K562 (cell line): Measurements from ENCODE around the gene SYK. TPM values are rescaled to one million over a fixed set of nuclear protein-coding genes. Genes with fewer than 3 reads are reported as not detected.

ENCODE experiments used
- ATAC-seq: fragments of 200-7000 bp; cut with Tn5 transposase; 3 replicates; pipeline ENCODE4 v1.9.1; 2020; ENCODE audit warnings: moderate library complexity
- BruUV-seq: library from RNA; stranded (reverse); fragments of 400-500 nt; replicated peaks from 2 replicates; lab custom pipeline; 2021; lab: Mats Ljungman, UMichigan
- CTCF ChIA-PET: fragments of 300-600 bp; formaldehyde crosslinking; extraction: SDS; loops from one replicate; lab custom pipeline; 2021; ENCODE audit warnings: low intra/inter-chr PET ratio; lab: Yijun Ruan, JAX
- POLR2A ChIA-PET: fragments of 300-600, 350-650 bp; sonication (Branson Sonifier 250); formaldehyde crosslinking; extraction: SDS; loops from one replicate; lab custom pipeline; 2021; ENCODE audit warnings: antibody characterized with exemption, inconsistent platforms; lab: Yijun Ruan, JAX
- DNase-seq, 4 experiments: peaks; one replicate each; pipeline versions ENCODE4 v3.0.0 to v3.0.0-alpha.2; 2011 to 2018; ENCODE audit warnings: low spot score in 3 of 4, mixed read lengths in 3 of 4; ENCODE audit errors: extremely low read depth in 1 of 4
- FAIRE-seq: peaks from 2 replicates; lab custom pipeline; 2011; peaks lifted over from hg19 to GRCh38; lab: Jason Lieb, UNC
- H2AFZ ChIP-seq: 2 replicates; pipeline ENCODE4 v1.6.0; 2011; ENCODE audit warnings: low read depth, low read length, control low read depth, inconsistent platforms
- H3K27ac ChIP-seq: fragments of 200-600 bp; 3 replicates; pipeline ENCODE4 v1.8.0; 2011; ENCODE audit warnings: low read depth, mild to moderate bottlenecking, control low read depth, inconsistent platforms, low read length, moderate library complexity, mixed read lengths; ENCODE audit errors: extremely low read depth
- H3K27me3 ChIP-seq, 2 experiments: fragments of 300-600 bp in 1 of 2; 2 replicates in 1 of 2; 3 replicates in 1 of 2; pipeline versions ENCODE4 v1.6.0 to v1.8.0; 2011; ENCODE audit warnings: inconsistent platforms in 2 of 2, low read length in 2 of 2, mild to moderate bottlenecking in 1 of 2, mixed read lengths in 1 of 2, moderate library complexity in 1 of 2; ENCODE audit not compliant: control insufficient read depth in 2 of 2, insufficient read depth in 2 of 2
- H3K36me3 ChIP-seq: fragments of 300-600 bp; 3 replicates; pipeline ENCODE4 v1.8.0; 2011; ENCODE audit warnings: mild to moderate bottlenecking, low read length, inconsistent platforms; ENCODE audit not compliant: control insufficient read depth, insufficient read depth
- H3K4me1 ChIP-seq, 2 experiments: fragments of 200-600 bp in 1 of 2; replicated peaks in 1 of 2; 2 replicates in 1 of 2; 3 replicates in 1 of 2; pipeline versions ENCODE4 v1.5.1 to v1.8.0; 2011; ENCODE audit warnings: inconsistent platforms in 2 of 2, low read length in 2 of 2, mild to moderate bottlenecking in 1 of 2, mixed read lengths in 1 of 2, moderate library complexity in 1 of 2; ENCODE audit not compliant: control insufficient read depth in 2 of 2, insufficient read depth in 2 of 2
- H3K4me2 ChIP-seq: 2 replicates; pipeline ENCODE4 v1.6.1; 2011; ENCODE audit warnings: low read length, control low read depth, inconsistent platforms, mixed read lengths; ENCODE audit not compliant: insufficient read depth
- H3K4me3 ChIP-seq: fragments of 200-600 bp; sonication (generic), shearing (Covaris generic); 2 replicates; pipeline ENCODE4 v1.5.1; 2016; ENCODE audit warnings: control low read depth, inconsistent platforms
- H3K79me2 ChIP-seq: fragments of 200-600 bp; 3 replicates; pipeline ENCODE4 v1.8.0; 2011; ENCODE audit warnings: low read length, inconsistent platforms; ENCODE audit not compliant: control insufficient read depth, insufficient read depth
- H3K9ac ChIP-seq, 2 experiments: 2 replicates each; pipeline versions ENCODE4 v1.6.0 to v1.6.1; 2011; ENCODE audit warnings: low read depth in 2 of 2, low read length in 2 of 2, control low read depth in 1 of 2, inconsistent platforms in 1 of 2, mild to moderate bottlenecking in 1 of 2, mixed read lengths in 1 of 2; ENCODE audit not compliant: insufficient read depth in 1 of 2
- H3K9me1 ChIP-seq: one replicate; pipeline ENCODE4 v1.6.0; 2011; ENCODE audit warnings: inconsistent platforms, mild to moderate bottlenecking, low read length, moderate library complexity; ENCODE audit not compliant: control insufficient read depth, insufficient read depth
- H3K9me3 ChIP-seq: replicated peaks from 2 replicates; pipeline ENCODE4 v1.5.1; 2011; ENCODE audit warnings: low read depth, low read length, inconsistent platforms; ENCODE audit not compliant: control insufficient read depth, insufficient read depth
- H4K20me1 ChIP-seq: replicated peaks from 2 replicates; pipeline ENCODE4 v1.6.1; 2011; ENCODE audit warnings: low read length, inconsistent platforms, mixed read lengths; ENCODE audit not compliant: control insufficient read depth, insufficient read depth
- CHD1 ChIP-seq: fragments of 200-600 bp; sonication (generic); IDR thresholded peaks from one replicate; pipeline ENCODE4 v1.6.1; 2012; ENCODE audit warnings: mild to moderate bottlenecking, moderate library complexity, low read length, inconsistent platforms
- KLF1 ChIP-seq: fragments of 450-650 bp; IDR thresholded peaks from 2 replicates; pipeline ENCODE4 v1.6.1; 2016; ENCODE audit warnings: missing genetic modification characterization, missing compliant biosample characterization
- MAZ ChIP-seq, 2 experiments: fragments of 450-650 bp in 1 of 2; sonication (generic) in 1 of 2; formaldehyde crosslinking; IDR thresholded peaks in 1 of 2; conservative IDR thresholded peaks in 1 of 2; 2 replicates each; pipeline versions ENCODE4 v1.4.0 to v1.5.0; 2020; ENCODE audit warnings: mild to moderate bottlenecking in 1 of 2, missing genetic modification reagents in 1 of 2
- MCM3 ChIP-seq: fragments of 450-650 bp; IDR thresholded peaks from 2 replicates; pipeline ENCODE4 v1.6.1; 2016
- PHF8 ChIP-seq: fragments of 200-600 bp; sonication (generic); IDR thresholded peaks from 2 replicates; pipeline ENCODE4 v1.6.1; 2012; ENCODE audit warnings: mixed run types, mild to moderate bottlenecking, inconsistent platforms, low read length, moderate library complexity, borderline replicate concordance
- RCOR1 ChIP-seq, 2 experiments: IDR thresholded peaks; 2 replicates each; pipeline ENCODE4 v1.6.1; 2012; ENCODE audit warnings: low read depth in 2 of 2, low read length in 2 of 2, borderline replicate concordance in 1 of 2, improper control_type of control experiment in 1 of 2
- SRF ChIP-seq, 2 experiments: fragments of 250-450, 450-650 bp in 1 of 2; sonication (Bioruptor Pico) in 1 of 2; sonication (generic) in 1 of 2; formaldehyde crosslinking; IDR thresholded peaks; 2 replicates each; pipeline versions ENCODE4 v1.5.0 to v1.5.1; 2020 to 2022; ENCODE audit warnings: mild to moderate bottlenecking in 1 of 2, missing genetic modification reagents in 1 of 2
- VEZF1 ChIP-seq: fragments of 200-800 bp; sonication (Bioruptor generic); IDR thresholded peaks from 2 replicates; pipeline ENCODE4 v1.6.1; 2017; ENCODE audit warnings: missing genetic modification characterization, missing compliant biosample characterization
- ZFP36 ChIP-seq: fragments of 150-350 bp; IDR thresholded peaks from 2 replicates; pipeline ENCODE4 v1.6.1; 2018; ENCODE audit warnings: low read length, low read depth; ENCODE audit not compliant: partially characterized antibody
- ZNF408 ChIP-seq: fragments of 250-450 bp; sonication (Bioruptor Pico); IDR thresholded peaks from 2 replicates; pipeline ENCODE4 v1.4.0; 2020; ENCODE audit warnings: low read depth, mild to moderate bottlenecking, moderate library complexity
- ZNF41 ChIP-seq: fragments of 250-450 bp; sonication (Bioruptor Pico); conservative IDR thresholded peaks from 2 replicates; pipeline ENCODE4 v1.4.0; 2020; ENCODE audit warnings: mild to moderate bottlenecking
- whole genome bisulfite sequencing: fragments of 100-300 bp; shearing (Covaris generic); methylation state at CpG from one replicate; pipeline ENCODE4 v1.1.6; 2016; ENCODE audit warnings: low coverage, mixed read lengths; ENCODE audit not compliant: insufficient coverage; ENCODE audit errors: missing lambda C conversion rate; 5-methylcytosine and 5-hydroxymethylcytosine counted together
- in situ Hi-C: fragments of 300-500 bp; cut with MboI; formaldehyde crosslinking; loops from 4 replicates; pipeline ENCODE4 v1.15.0; 2018; ENCODE audit warnings: inconsistent platforms, mixed read lengths
- intact Hi-C: fragments of 100-400 bp; cut with micrococcal nuclease; formaldehyde crosslinking; loops from 2 replicates; pipeline ENCODE4 v1.14.2; 2022
- polyA plus RNA-seq, 8 experiments: library from polyadenylated mRNA; depleted of rRNA in 4 of 8; stranded (reverse) in 5 of 8; unstranded in 3 of 8; fragments of >200 nt; fragmentation: Nextera tagmentation in 2 of 8; fragmentation: Illumina TruSeq in 1 of 8; extraction: Ambion mirVana in 2 of 8; extraction: Trizol in 1 of 8; gene quantifications; 2 replicates each; pipeline versions ENCODE4 v1.2.1 to v1.2.3, GENCODE V29; 2011 to 2014; ENCODE audit warnings: inconsistent platforms in 1 of 8, missing spikeins in 1 of 8
- total RNA-seq, 7 experiments: library from RNA; depleted of rRNA in 6 of 7; stranded (reverse); fragments of >200 nt in 6 of 7; fragmentation: Illumina TruSeq in 2 of 7; extraction: Trizol in 2 of 7; gene quantifications; 2 replicates each; pipeline versions ENCODE4 v1.2.1 to v1.2.3, GENCODE V29; 2011 to 2021; ENCODE audit warnings: low replicate concordance in 1 of 7
- TF ChIP-seq, protein P1 (sequence below): sonication (generic); formaldehyde crosslinking; IDR thresholded peaks from 2 replicates; pipeline ENCODE4 v1.8.0; 2022; ENCODE audit warnings: missing genetic modification reagents, mild to moderate bottlenecking, borderline replicate concordance
- TF ChIP-seq, protein P2 (sequence below): fragments of 250-450 bp; sonication (Bioruptor Pico); IDR thresholded peaks from 2 replicates; pipeline ENCODE4 v1.9.0; 2021; ENCODE audit warnings: mild to moderate bottlenecking, inconsistent platforms

Gene SYK
- total and polyA plus RNA-seq, 9 of the 15 experiments (the other 6 are each of a cell fraction or from before 2014, with no cell fraction given): 3.9 to 32.7 (median 16.7) TPM

GRCh38 chr9:90942555-90942954 is 140.9 kb downstream of the SYK start:
- ChIA-PET POLR2A (no interaction called here), CTCF (no interaction called here)
- H3K4me2 ChIP-seq: no peak overlapping the region
- in situ Hi-C loops: no loop called here
- WGBS: 4% methylated on average over 7 of the region's 7 CpGs
- BruUV-seq: no TSS peak
- H3K4me1 ChIP-seq: no peaks in the 10 kb centered on the region
- H3K9me1 ChIP-seq: no peaks in the 10 kb centered on the region
- H3K27me3 ChIP-seq: peaks cover 0 to 37% of the 10 kb centered on the region in 2 experiments; a peak in 2 of 5 replicates
- no peaks in the 10 kb centered on the region for H3K9me3 ChIP-seq
- H2AFZ ChIP-seq: no peak overlapping the region
- ATAC-seq (no peak), FAIRE-seq (no peak), DNase-seq (no peak)
- H3K4me3 ChIP-seq: no peak overlapping the region
- no peaks in the 10 kb centered on the region for H3K79me2 ChIP-seq
- no peaks in the 10 kb centered on the region for H3K36me3 ChIP-seq
- no peak overlapping the region for H3K27ac ChIP-seq
- no peaks in the 10 kb centered on the region for H4K20me1 ChIP-seq
- H3K9ac ChIP-seq: no peak overlapping the region
- intact Hi-C loops: no loop called here
- TF ChIP-seq SRF (CRISPR knock-in tag; IDR thresholded peaks at IDR 0.05) (no peak), MCM3 (no peak), RCOR1 (IDR thresholded peaks at IDR 0.05; ENCODE audit: borderline replicate concordance in 1 of 2, low read depth in 2 of 2, low read length in 2 of 2) (no peak), ZFP36 (no peak), VEZF1 (CRISPR knock-in tag) (no peak), MAZ (CRISPR knock-in tag; conservative IDR thresholded peaks at IDR 0.05 in 1 of 2, IDR thresholded peaks at IDR 0.05 in 1 of 2) (no peak), ZNF408 (no peak), KLF1 (tag) (no peak), PHF8 (no peak), CHD1 (no peak), ZNF41 (no peak)
- TF ChIP-seq, protein P1, sequence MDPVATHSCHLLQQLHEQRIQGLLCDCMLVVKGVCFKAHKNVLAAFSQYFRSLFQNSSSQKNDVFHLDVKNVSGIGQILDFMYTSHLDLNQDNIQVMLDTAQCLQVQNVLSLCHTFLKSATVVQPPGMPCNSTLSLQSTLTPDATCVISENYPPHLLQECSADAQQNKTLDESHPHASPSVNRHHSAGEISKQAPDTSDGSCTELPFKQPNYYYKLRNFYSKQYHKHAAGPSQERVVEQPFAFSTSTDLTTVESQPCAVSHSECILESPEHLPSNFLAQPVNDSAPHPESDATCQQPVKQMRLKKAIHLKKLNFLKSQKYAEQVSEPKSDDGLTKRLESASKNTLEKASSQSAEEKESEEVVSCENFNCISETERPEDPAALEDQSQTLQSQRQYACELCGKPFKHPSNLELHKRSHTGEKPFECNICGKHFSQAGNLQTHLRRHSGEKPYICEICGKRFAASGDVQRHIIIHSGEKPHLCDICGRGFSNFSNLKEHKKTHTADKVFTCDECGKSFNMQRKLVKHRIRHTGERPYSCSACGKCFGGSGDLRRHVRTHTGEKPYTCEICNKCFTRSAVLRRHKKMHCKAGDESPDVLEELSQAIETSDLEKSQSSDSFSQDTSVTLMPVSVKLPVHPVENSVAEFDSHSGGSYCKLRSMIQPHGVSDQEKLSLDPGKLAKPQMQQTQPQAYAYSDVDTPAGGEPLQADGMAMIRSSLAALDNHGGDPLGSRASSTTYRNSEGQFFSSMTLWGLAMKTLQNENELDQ: no peak
- TF ChIP-seq, protein P2, sequence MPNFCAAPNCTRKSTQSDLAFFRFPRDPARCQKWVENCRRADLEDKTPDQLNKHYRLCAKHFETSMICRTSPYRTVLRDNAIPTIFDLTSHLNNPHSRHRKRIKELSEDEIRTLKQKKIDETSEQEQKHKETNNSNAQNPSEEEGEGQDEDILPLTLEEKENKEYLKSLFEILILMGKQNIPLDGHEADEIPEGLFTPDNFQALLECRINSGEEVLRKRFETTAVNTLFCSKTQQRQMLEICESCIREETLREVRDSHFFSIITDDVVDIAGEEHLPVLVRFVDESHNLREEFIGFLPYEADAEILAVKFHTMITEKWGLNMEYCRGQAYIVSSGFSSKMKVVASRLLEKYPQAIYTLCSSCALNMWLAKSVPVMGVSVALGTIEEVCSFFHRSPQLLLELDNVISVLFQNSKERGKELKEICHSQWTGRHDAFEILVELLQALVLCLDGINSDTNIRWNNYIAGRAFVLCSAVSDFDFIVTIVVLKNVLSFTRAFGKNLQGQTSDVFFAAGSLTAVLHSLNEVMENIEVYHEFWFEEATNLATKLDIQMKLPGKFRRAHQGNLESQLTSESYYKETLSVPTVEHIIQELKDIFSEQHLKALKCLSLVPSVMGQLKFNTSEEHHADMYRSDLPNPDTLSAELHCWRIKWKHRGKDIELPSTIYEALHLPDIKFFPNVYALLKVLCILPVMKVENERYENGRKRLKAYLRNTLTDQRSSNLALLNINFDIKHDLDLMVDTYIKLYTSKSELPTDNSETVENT (CRISPR knock-in tag): no peak
